Measurements from ENCODE around the gene OTOP2. TPM values are rescaled to one million over a fixed set of nuclear protein-coding genes. Genes with fewer than 3 reads are reported as not detected.

OTOP2 gene
- total and polyA plus RNA-seq, 9 of the 15 experiments (the other 6 are each of a cell fraction or from before 2014, with no cell fraction given): 0.04 to 0.36 (median 0.14) TPM; not detected in 1

- DNase-seq (ENCODE audit: extremely low read depth in 1 of 4, low spot score in 3 of 4) (no peak), ATAC-seq (no peak), FAIRE-seq (no peak)
- H3K36me3 ChIP-seq (ENCODE audit: control insufficient read depth, insufficient read depth, low read length): no peaks in the 10 kb centered on the region
- no peak overlapping the region for H3K9ac ChIP-seq (ENCODE audit: insufficient read depth in 1 of 2, low read depth in 2 of 2, low read length in 2 of 2)
- no peaks in the 10 kb centered on the region for H3K9me1 ChIP-seq (ENCODE audit: control insufficient read depth, insufficient read depth, low read length)
- CTCF ChIA-PET (ENCODE audit: low intra/inter-chr PET ratio): interaction anchor here (5.8 kb wide), 1 partner anchor 34 kb away, joined by 86 read pairs; no protein-coding TSS in a partner anchor
- H3K4me3 ChIP-seq: no peak overlapping the region
- WGBS (ENCODE audit: insufficient coverage, low coverage, missing lambda C conversion rate): 0% methylated on average over 2 of the region's 3 CpGs
- no peaks in the 10 kb centered on the region for H3K79me2 ChIP-seq (ENCODE audit: control insufficient read depth, insufficient read depth, low read length)
- H2AFZ ChIP-seq (ENCODE audit: low read depth, low read length): no peak overlapping the region
- H3K4me1 ChIP-seq (replicated peaks in 1 of 2; ENCODE audit: control insufficient read depth in 2 of 2, insufficient read depth in 2 of 2, low read length in 2 of 2): peaks cover 18 to 46% of the 10 kb centered on the region in 2 experiments
- POLR2A ChIA-PET: interaction anchor here (0.6 to 1.9 kb wide), 5 partner anchors 19 to 63 kb away, joined by 3 to 7 read pairs (median 4); no protein-coding TSS in a partner anchor
- in situ Hi-C loops (cut with MboI) (no loop called here), intact Hi-C loops (cut with micrococcal nuclease) (loop anchor here (10.0 kb wide), 1 partner anchor 80 kb away; no protein-coding TSS in a partner anchor)
- peaks cover 9 to 30% of the 10 kb centered on the region in 2 experiments; a peak in 4 of 5 replicates for H3K27me3 ChIP-seq (ENCODE audit: control insufficient read depth in 2 of 2, insufficient read depth in 2 of 2, low read length in 2 of 2)
- no TSS peak for BruUV-seq (replicated peaks)
- no peaks in the 10 kb centered on the region for H3K9me3 ChIP-seq (replicated peaks; ENCODE audit: control insufficient read depth, insufficient read depth, low read depth, low read length)
- no peak overlapping the region for H3K27ac ChIP-seq (ENCODE audit: extremely low read depth, low read depth, low read length)
- H3K4me2 ChIP-seq (ENCODE audit: insufficient read depth, low read length): no peak overlapping the region
- TF ChIP-seq HEY1 (CRISPR knock-in tag; IDR thresholded peaks at IDR 0.05; ENCODE audit: borderline replicate concordance): no peak
- TF ChIP-seq ILK (tag; IDR thresholded peaks at IDR 0.05; ENCODE audit: borderline replicate concordance, low read depth): no peak
- no peak for TF ChIP-seq MTA2 (IDR thresholded peaks at IDR 0.05; ENCODE audit: low read depth)
- TF ChIP-seq NFE2L1 (tag; IDR thresholded peaks at IDR 0.05; ENCODE audit: borderline replicate concordance, low read depth): no peak
- no peak for TF ChIP-seq ZNF583 (CRISPR knock-in tag; IDR thresholded peaks at IDR 0.05)
- no peak for TF ChIP-seq DDX20 (tag; IDR thresholded peaks at IDR 0.05; ENCODE audit: low read depth)
- no peak for TF ChIP-seq ADNP (tag; IDR thresholded peaks at IDR 0.05)
- TF ChIP-seq, protein P1, sequence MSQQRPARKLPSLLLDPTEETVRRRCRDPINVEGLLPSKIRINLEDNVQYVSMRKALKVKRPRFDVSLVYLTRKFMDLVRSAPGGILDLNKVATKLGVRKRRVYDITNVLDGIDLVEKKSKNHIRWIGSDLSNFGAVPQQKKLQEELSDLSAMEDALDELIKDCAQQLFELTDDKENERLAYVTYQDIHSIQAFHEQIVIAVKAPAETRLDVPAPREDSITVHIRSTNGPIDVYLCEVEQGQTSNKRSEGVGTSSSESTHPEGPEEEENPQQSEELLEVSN (IDR thresholded peaks at IDR 0.05; ENCODE audit: borderline replicate concordance in 1 of 2, extremely low read depth in 1 of 2, insufficient read depth in 1 of 2, insufficient read length in 1 of 2, low read depth in 1 of 2, low read length in 1 of 2, poor library complexity in 1 of 2, severe bottlenecking in 1 of 2): no peak
- no peak for TF ChIP-seq THRAP3 (IDR thresholded peaks at IDR 0.05; ENCODE audit: borderline replicate concordance)
- TF ChIP-seq FOXA1 (IDR thresholded peaks at IDR 0.05; ENCODE audit: borderline replicate concordance): no peak
- no peak for TF ChIP-seq IRF2 (CRISPR knock-in tag; IDR thresholded peaks at IDR 0.05)
- TF ChIP-seq ZNF449 (CRISPR knock-in tag; IDR thresholded peaks at IDR 0.05): no peak
- no peak for TF ChIP-seq ZBTB1 (CRISPR knock-in tag; IDR thresholded peaks at IDR 0.05; ENCODE audit: borderline replicate concordance, low read depth)
- H4K20me1 ChIP-seq (replicated peaks; ENCODE audit: control insufficient read depth, insufficient read depth, low read length): no peaks in the 10 kb centered on the region
Observed at GRCh38 chr17:74925242-74925641, 1.2 kb downstream of the OTOP2 start.
